Stimulated activated naive CD8-positive, alpha-beta T cell treated with anti-CD3 and anti-CD28 coated beads, Interleukin-15, Interleukin-2, amounts not matched to agents 100 U/mL and 50 U/mL, for 24 hours (primary cell): ENCODE data around the gene AOC3.
"Not testable (repeated sequence)": the region's sequence is repeated elsewhere in the genome, so short reads cannot be mapped to it uniquely, and the experiment has no call there.

ENCODE experiments used
- ATAC-seq: fragments of 150-1000 bp; cut with Tn5 transposase; one replicate; pipeline ENCODE4 v1.10.0; 2021
- DNase-seq: peaks from one replicate; pipeline ENCODE4 v3.0.0; 2021

Gene AOC3

DNA sequence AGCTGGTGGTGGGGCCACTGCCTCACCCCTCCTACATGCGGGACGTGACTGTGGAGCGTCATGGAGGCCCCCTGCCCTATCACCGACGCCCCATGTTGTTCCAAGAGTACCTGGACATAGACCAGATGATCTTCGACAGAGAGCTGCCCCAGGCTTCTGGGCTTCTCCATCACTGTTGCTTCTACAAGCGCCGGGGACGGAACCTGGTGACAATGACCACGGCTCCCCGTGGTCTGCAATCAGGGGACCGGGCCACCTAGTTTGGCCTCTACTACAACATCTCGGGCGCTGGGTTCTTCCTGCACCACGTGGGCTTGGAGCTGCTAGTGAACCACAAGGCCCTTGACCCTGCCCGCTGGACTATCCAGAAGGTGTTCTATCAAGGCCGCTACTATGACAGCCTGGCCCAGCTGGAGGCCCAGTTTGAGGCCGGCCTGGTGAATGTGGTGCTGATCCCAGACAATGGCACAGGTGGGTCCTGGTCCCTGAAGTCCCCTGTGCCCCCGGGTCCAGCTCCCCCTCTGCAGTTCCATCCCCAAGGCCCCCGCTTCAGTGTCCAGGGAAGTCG is 16.8 kb downstream of the AOC3 start:
- not testable (repeated sequence) for DNase-seq, ATAC-seq

DNA sequence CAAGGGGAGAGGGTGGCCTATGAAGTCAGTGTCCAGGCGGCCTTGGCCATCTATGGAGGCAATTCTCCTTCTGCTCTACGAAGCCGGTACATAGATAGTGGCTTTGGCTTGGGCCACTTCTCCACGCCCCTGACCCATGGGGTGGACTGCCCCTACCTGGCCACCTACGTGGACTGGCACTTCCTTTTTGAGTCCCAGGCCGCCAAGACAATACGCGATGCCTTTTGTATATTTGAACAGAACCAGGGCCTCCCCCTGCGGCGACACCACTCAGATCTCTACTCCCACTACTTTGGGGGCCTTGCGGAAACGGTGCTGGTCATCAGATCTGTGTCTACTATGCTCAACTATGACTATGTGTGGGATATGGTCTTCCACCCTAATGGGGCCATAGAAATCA is 17.3 kb downstream of the AOC3 start:
- ATAC-seq = no peak

GRCh38 chr17:42871647-42872046 is 20.6 kb downstream of the AOC3 start:
- ATAC-seq = no peak
- DNase-seq = no peak

More for the DNA sequence above, 17.3 kb downstream of the AOC3 start:
- DNase-seq = no peak

- ATAC-seq (no peak), DNase-seq (no peak)
Measured at GRCh38 chr17:42872251-42872965, 21.4 kb downstream of the AOC3 start.

GRCh38 chr17:42873315-42873714 is 22.3 kb downstream of the AOC3 start:
- no peak for ATAC-seq
- no peak for DNase-seq

- not testable (repeated sequence) for ATAC-seq, DNase-seq
Measured at GRCh38 chr17:42873932-42874695, 23.1 kb downstream of the AOC3 start.

GRCh38 chr17:42877037-42877436 is 26.0 kb downstream of the AOC3 start:
- DNase-seq (no peak), ATAC-seq (no peak)

DNA sequence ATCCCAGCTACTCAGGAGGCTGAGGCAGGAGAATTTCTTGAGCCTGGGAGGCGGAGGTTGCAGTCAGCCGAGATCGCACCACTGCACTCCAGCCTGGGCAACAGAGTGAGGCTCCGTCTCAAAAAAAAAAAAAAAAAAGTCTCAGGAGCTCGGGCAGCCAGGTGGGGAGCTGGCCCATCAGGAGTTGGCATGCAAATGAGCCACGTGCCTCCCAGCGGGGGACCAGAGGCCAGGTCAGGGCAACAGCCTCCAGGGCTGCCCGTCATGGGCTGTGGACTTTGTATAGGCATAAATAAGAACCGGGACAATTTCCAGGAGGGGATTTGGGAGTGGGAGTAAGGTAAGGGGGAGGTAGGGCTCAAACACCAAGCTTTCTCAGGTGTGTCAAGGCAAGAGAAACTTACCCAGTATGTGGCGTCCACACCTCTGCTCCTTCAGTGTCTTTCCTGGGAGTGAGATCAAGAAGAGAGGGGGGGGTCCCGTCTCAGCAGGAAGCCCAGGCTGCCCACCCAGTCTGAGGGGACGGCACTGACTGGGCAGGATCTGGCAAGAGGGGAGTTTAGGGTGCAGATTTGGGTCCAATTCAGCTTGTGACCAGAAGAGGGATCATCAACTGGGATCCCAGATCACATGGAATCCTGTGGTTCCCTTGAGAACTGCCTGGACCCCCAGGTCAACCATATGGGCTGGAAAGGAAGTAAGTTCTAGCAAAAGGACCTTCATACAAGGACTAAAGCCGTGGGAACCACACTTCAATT is 27.3 kb downstream of the AOC3 start:
- no peak for DNase-seq
- no peak for ATAC-seq

- ATAC-seq = no peak
- DNase-seq = no peak
Measured at GRCh38 chr17:42878924-42879595, 28.1 kb downstream of the AOC3 start.

DNA sequence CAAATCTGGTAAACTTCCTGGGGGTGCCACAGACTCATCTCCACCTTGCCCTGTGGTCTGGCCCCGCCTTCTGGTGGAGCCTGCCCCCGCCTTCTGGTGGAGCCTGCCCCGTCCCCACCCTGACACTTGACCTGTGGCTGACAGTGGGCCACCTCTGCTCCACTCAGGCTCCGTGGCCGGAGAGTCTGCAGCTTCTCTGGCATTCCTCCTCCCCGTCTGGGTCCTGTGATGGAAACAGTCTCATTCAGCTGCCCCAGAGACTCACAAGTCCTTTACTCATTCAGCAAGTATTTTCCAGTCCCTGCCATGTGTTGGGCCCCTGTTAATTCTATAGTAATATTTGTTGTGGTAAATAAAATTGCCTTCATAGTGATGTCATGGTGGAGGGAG is 28.6 kb downstream of the AOC3 start:
- ATAC-seq = no peak
- no peak for DNase-seq

DNA sequence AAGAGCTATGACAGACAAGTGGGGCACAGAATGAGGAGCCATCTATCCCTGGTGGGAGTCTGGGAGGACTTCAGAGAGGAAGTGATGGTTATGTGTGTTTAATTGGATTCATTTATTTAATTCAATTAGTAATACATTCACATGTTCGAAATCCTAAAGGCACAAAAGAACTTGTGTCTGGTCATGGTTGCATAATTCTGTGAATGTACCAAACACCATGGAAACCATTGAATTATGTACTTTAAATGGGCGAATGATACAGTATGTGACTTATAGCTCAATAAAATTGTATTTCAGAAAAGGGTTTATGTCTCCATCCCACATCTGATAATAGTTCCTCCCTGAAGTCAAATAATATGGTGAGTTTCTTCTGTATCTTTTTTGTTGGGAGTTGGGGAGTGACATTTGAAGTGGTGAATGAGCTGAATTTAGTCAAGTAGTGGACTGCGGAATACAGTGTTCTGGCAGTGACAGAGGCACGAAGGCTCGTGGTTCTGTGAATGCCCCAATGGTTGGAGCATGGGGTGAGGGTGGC is 29.8 kb downstream of the AOC3 start:
- ATAC-seq (no peak), DNase-seq (no peak)

- not testable (repeated sequence) for DNase-seq, ATAC-seq
Measured at GRCh38 chr17:42881706-42882105, 30.7 kb downstream of the AOC3 start.

DNA sequence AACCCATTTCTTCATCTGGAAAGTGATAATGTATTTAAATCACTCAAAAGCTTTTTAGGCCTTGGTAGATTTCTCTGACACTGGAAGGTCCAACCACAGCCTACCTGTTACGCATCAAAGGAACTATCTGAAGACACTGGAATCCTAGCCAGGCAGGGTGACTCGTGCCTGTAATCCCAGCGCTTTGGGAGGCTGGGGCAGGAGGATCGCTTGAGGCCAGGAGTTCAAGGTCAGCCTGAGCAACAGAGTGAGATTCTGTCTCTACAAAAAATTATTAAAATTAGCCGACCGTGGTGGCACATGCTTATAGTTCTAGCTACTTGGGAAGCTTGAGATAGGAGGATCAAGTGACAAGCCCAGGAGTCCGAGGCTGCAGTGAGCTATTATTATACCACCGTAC is 31.2 kb downstream of the AOC3 start:
- ATAC-seq = no peak
- DNase-seq = no peak

GRCh38 chr17:42883802-42884558 is 33.0 kb downstream of the AOC3 start:
- ATAC-seq (no peak), DNase-seq (no peak)

GRCh38 chr17:42885806-42886205 is 34.8 kb downstream of the AOC3 start:
- not testable (repeated sequence) for ATAC-seq, DNase-seq

GRCh38 chr17:42886283-42887176 is 35.5 kb downstream of the AOC3 start:
- DNase-seq (no peak), ATAC-seq (no peak)

GRCh38 chr17:42889809-42890208 is 38.8 kb downstream of the AOC3 start:
- ATAC-seq (no peak), DNase-seq (no peak)

- no peak for DNase-seq
- no peak for ATAC-seq
Measured at GRCh38 chr17:42891539-42892152, 40.6 kb downstream of the AOC3 start.

GRCh38 chr17:42893359-42893758 is 42.4 kb downstream of the AOC3 start:
- ATAC-seq (no peak), DNase-seq (no peak)
